Endothelial cell of umbilical vein (primary cell): ENCODE data around the gene SRSF1. TPM values are rescaled to one million over a fixed set of nuclear protein-coding genes. Genes with fewer than 3 reads are reported as not detected.
A peak's percentile ranks its signal among the peaks of the same experiment; 100 is the strongest.

ENCODE experiments used
- BruUV-seq: library from RNA; stranded (reverse); fragments of 400-500 nt; replicated peaks from 2 replicates; lab custom pipeline; 2021; lab: Mats Ljungman, UMichigan
- CTCF ChIA-PET: fragments of 300-600, 350-600 bp; sonication (Branson Sonifier 250); formaldehyde crosslinking; loops from one replicate; lab custom pipeline; 2021; ENCODE audit warnings: antibody characterized with exemption, inconsistent platforms; lab: Charles Lee
- POLR2A ChIA-PET: fragments of 300-600, 350-600 bp; sonication (Branson Sonifier 250); formaldehyde crosslinking; loops from one replicate; lab custom pipeline; 2021; ENCODE audit warnings: antibody characterized with exemption, inconsistent platforms; lab: Charles Lee
- DNase-seq: peaks from one replicate; pipeline ENCODE4 v3.0.0-alpha.2; 2011; ENCODE audit warnings: low read depth, low spot score
- FAIRE-seq: peaks from 2 replicates; lab custom pipeline; 2011; peaks lifted over from hg19 to GRCh38; lab: Jason Lieb, UNC
- H2AFZ ChIP-seq: 2 replicates; pipeline ENCODE4 v1.6.0; 2012; ENCODE audit warnings: low read depth, low read length, control low read depth, inconsistent platforms
- H3K27ac ChIP-seq: 2 replicates; pipeline ENCODE4 v1.5.1; 2011; ENCODE audit warnings: low read depth, mild to moderate bottlenecking, control low read depth, low read length, moderate library complexity; ENCODE audit not compliant: insufficient read depth
- H3K27me3 ChIP-seq, 2 experiments: 2 replicates each; pipeline versions ENCODE4 v1.6.0 to v1.6.1; 2011; ENCODE audit warnings: low read length in 2 of 2, mixed read lengths in 1 of 2; ENCODE audit not compliant: control insufficient read depth in 2 of 2, insufficient read depth in 2 of 2
- H3K36me3 ChIP-seq, 2 experiments: 2 replicates in 1 of 2; 3 replicates in 1 of 2; pipeline ENCODE4 v1.5.1; 2011; ENCODE audit warnings: low read length in 2 of 2, mild to moderate bottlenecking in 1 of 2, moderate library complexity in 1 of 2; ENCODE audit not compliant: control insufficient read depth in 2 of 2, insufficient read depth in 2 of 2; ENCODE audit errors: extremely low read depth in 1 of 2
- H3K4me1 ChIP-seq: 3 replicates; pipeline ENCODE4 v1.5.1; 2011; ENCODE audit warnings: mild to moderate bottlenecking, low read length; ENCODE audit not compliant: control insufficient read depth, insufficient read depth; ENCODE audit errors: extremely low read depth
- H3K4me2 ChIP-seq: 2 replicates; pipeline ENCODE4 v1.6.1; 2011; ENCODE audit warnings: low read length, control low read depth, mixed read lengths; ENCODE audit not compliant: insufficient read depth
- H3K4me3 ChIP-seq, 3 experiments: fragments of 200-600 bp in 1 of 3; sonication (generic), shearing (Covaris generic) in 1 of 3; replicated peaks in 1 of 3; 2 replicates each; pipeline ENCODE4 v1.5.1; 2011 to 2016; ENCODE audit warnings: control low read depth in 3 of 3, low read length in 3 of 3, mild to moderate bottlenecking in 2 of 3, inconsistent platforms in 1 of 3, low read depth in 1 of 3, moderate library complexity in 1 of 3; ENCODE audit not compliant: insufficient read depth in 1 of 3
- H3K79me2 ChIP-seq: 2 replicates; pipeline ENCODE4 v1.6.0; 2012; ENCODE audit warnings: low read length, inconsistent platforms; ENCODE audit not compliant: control insufficient read depth, insufficient read depth
- H3K9ac ChIP-seq: replicated peaks from 2 replicates; pipeline ENCODE3; 2011; ENCODE audit warnings: low read length, control low read depth; ENCODE audit not compliant: insufficient read depth; ENCODE audit errors: extremely low read depth
- H3K9me1 ChIP-seq: replicated peaks from 3 replicates; pipeline ENCODE4 v1.6.0; 2011; ENCODE audit warnings: mild to moderate bottlenecking, low read length; ENCODE audit not compliant: control insufficient read depth, insufficient read depth; ENCODE audit errors: extremely low read depth
- H3K9me3 ChIP-seq: replicated peaks from 2 replicates; pipeline ENCODE4 v1.5.1; 2012; ENCODE audit warnings: low read length, inconsistent platforms; ENCODE audit not compliant: control insufficient read depth, insufficient read depth
- H4K20me1 ChIP-seq: replicated peaks from 2 replicates; pipeline ENCODE3; 2011; ENCODE audit warnings: mild to moderate bottlenecking, low read length; ENCODE audit not compliant: control insufficient read depth, insufficient read depth; ENCODE audit errors: extremely low read depth
- EZH2 ChIP-seq: IDR thresholded peaks from 2 replicates; pipeline ENCODE4 v1.6.1; 2012; ENCODE audit warnings: borderline replicate concordance, low read depth, mild to moderate bottlenecking, moderate library complexity, low read length, inconsistent platforms; ENCODE audit not compliant: severe bottlenecking
- FOS ChIP-seq: IDR thresholded peaks from 2 replicates; pipeline ENCODE4 v1.6.1; 2011; ENCODE audit warnings: mild to moderate bottlenecking, low read length, moderate library complexity, borderline replicate concordance; ENCODE audit not compliant: insufficient read depth
- JUN ChIP-seq: IDR thresholded peaks from 2 replicates; pipeline ENCODE4 v1.6.1; 2011; ENCODE audit warnings: borderline replicate concordance, low read depth; ENCODE audit not compliant: insufficient read length, insufficient read depth
- POLR2A ChIP-seq: IDR thresholded peaks from 2 replicates; pipeline ENCODE4 v1.6.1; 2012; ENCODE audit warnings: low read depth, mild to moderate bottlenecking, control low read depth, low read length
- POLR2AphosphoS5 ChIP-seq: IDR thresholded peaks from 2 replicates; pipeline ENCODE4 v1.6.1; 2012; ENCODE audit warnings: low read depth, mild to moderate bottlenecking, control low read depth, low read length, moderate library complexity; ENCODE audit not compliant: insufficient read depth
- dilution Hi-C: fragments of 300-500 bp; cut with MboI; formaldehyde crosslinking; loops from one replicate; pipeline ENCODE4 v1.15.0; 2019; ENCODE audit warnings: low sequenced_read_pairs; ENCODE audit not compliant: extremely low pct_ligation_motif_present
- intact Hi-C: fragments of 100-400 bp; cut with micrococcal nuclease; formaldehyde crosslinking; loops from one replicate; pipeline ENCODE4 v1.10.0; 2022
- polyA plus RNA-seq, 4 experiments: library from polyadenylated mRNA; depleted of rRNA in 3 of 4; stranded (reverse) in 3 of 4; unstranded in 1 of 4; fragments of >200 nt; gene quantifications; 2 replicates each; pipeline versions ENCODE4 v1.2.1 to v1.2.3, GENCODE V29; 2011 to 2012; ENCODE audit warnings: missing spikeins in 1 of 4
- total RNA-seq: library from RNA; stranded (reverse); gene quantifications from 2 replicates; pipeline ENCODE4 v1.2.3, GENCODE V29; 2021

SRSF1 gene
- total and polyA plus RNA-seq, 2 donors (not counting 3 experiments of a cell fraction or from before 2014, with no cell fraction given) = 133 to 316 TPM

DNA sequence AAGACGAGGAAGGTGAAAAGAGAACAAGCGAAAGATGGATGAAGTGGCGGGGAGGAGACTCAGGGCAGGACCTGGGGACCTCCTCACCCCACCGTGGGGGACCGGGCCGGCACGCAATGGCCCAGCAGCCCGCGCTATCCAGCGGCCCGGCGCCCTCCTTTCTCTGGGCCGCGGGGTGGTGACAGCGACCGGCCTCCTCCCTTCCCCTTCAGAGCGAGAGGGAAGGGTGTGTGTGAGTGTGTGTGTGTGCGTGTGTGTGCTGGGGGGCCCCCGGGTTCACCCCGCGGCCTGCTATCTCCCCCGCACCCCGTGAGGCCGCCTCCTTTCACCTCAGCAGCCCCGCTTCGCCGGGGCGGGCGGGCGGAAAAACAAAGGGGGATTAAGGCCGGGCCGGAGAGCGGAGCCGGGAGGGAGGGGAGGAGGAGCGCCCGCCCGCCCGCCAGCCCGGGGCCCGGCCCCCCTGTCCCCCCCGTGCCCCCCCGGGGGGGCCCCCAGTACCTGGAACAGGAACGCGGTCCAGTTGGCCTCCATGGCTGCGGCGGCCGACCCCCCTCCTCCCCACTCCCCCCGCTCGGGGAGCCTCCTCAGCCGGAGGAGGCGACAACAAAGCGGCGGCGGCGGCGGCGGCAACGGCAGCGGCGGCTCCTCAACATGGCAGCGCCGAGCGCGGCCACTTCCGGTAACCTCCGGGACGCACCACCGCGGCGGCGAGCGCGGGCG lies 19.3 kb downstream of the SRSF1 start, which contains the start of gene VEZF1:
Gene VEZF1, minus strand, starts transcription at position 674 of the 720 bp plus-strand sequence. Its CDS starts 143 bp downstream, at position 531.
- no peaks in the 10 kb centered on the region for H4K20me1 ChIP-seq
- dilution Hi-C loops = loop anchor here (25.0 kb wide), 1 partner anchor 125 kb away; the partner anchor contains the start of gene MRPS23

DNA sequence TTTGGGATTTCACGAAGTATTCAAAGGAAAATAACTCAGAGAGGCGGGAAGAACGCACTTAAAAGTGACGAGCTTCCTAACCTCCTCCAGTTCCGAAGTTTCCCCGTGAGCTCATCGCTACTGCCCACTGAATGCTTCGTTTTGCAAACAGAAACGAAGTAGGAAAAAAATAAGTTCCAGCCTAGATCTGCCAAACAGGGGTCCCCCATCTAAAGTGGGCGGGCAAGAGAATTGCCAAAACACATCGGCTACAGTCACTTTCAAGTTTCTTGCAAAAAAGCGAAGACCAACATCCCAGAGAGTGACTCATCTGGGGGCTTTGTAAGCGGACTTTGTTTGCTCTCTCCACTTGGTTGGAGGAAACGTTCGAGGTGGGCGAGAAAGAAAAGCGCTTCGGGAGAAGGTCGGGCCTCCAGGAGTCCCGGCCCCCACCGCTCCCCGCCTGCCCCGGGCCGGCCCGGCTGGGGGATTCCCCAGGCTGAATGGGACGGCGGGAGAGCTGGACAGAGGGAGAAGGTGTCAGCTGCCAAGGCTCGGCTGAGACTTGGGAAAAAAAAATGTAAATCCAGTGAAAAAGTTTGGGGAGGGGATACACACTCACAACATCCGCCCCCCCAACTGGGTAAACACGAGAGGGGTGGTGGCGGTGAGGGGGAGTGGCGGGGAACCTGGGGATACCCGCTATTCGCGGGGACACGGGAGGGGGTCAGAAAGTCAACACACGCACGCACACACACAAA lies 20.0 kb downstream of the SRSF1 start:
- peaks cover 3 to 4% of the 10 kb centered on the region in 2 experiments for H3K36me3 ChIP-seq
- dilution Hi-C loops = loop anchor here (25.0 kb wide), 1 partner anchor 125 kb away; the partner anchor contains the start of gene MRPS23
- POLR2A ChIA-PET = interaction anchor here (0.7 to 1.4 kb wide), 5 partner anchors 21 to 112 kb away, joined by 3 to 9 read pairs (median 3); partner anchors contain the start of gene SRSF1
- no peaks in the 10 kb centered on the region for H3K27me3 ChIP-seq
- H4K20me1 ChIP-seq = no peaks in the 10 kb centered on the region
- CTCF ChIA-PET = interaction anchor here (0.6 to 3.2 kb wide), 19 partner anchors 8 to 203 kb away, joined by 3 to 46 read pairs (median 9); partner anchors contain the start of genes CUEDC1 and MRPS23
- H3K79me2 ChIP-seq = peaks cover 55% of the 10 kb centered on the region
- peak overlapping the region; percentile 92 for H3K27ac ChIP-seq
- H3K4me1 ChIP-seq = peaks cover 47% of the 10 kb centered on the region
- no peak overlapping the region for H2AFZ ChIP-seq
- FAIRE-seq (peak; percentile 82), DNase-seq (peak; percentile 88)
- H3K4me3 ChIP-seq = peak overlapping the region; percentile 81 to 89 (median 86)
- TF ChIP-seq EZH2 (no peak), JUN (peak; percentile 26), POLR2A (no peak), FOS (peak; percentile 77), POLR2AphosphoS5 (peak; percentile 41)
- intact Hi-C loops = loop anchor here (1.0 kb wide), 2 partner anchors 112 to 126 kb away; no protein-coding TSS in a partner anchor
- H3K9ac ChIP-seq = peak overlapping the region; percentile 97
- no peaks in the 10 kb centered on the region for H3K9me1 ChIP-seq
- BruUV-seq = TSS peak; percentile 79
- H3K4me2 ChIP-seq = peak overlapping the region; percentile 97
- H3K9me3 ChIP-seq = no peaks in the 10 kb centered on the region

More for the DNA sequence above, 19.3 kb downstream of the SRSF1 start, which contains the start of gene VEZF1:
- Histone ChIP-seq H3K4me3 (peak within 1 kb of the TSS; percentile 81 to 89 (median 86)), H3K9ac (peak within 1 kb of the TSS; percentile 97), H3K27me3 (no peaks in the 10 kb centered on the region), H3K79me2 (peaks cover 48% of the 10 kb centered on the region), H3K9me1 (no peaks in the 10 kb centered on the region), H2AFZ (peak within 1 kb of the TSS; percentile 55), H3K4me2 (peak within 1 kb of the TSS; percentile 97), H3K4me1 (peaks cover 47% of the 10 kb centered on the region), H3K36me3 (no peaks in the 10 kb centered on the region), H3K9me3 (no peaks in the 10 kb centered on the region), H3K27ac (peak within 1 kb of the TSS; percentile 92)
- ChIA-PET POLR2A (interaction anchor here (1.0 to 2.9 kb wide), 4 partner anchors 19 to 113 kb away, joined by 4 to 13 read pairs (median 6); partner anchors contain the start of gene SRSF1), CTCF (interaction anchor here (1.0 to 15.8 kb wide), 11 partner anchors 11 to 133 kb away, joined by 3 to 584 read pairs (median 17); partner anchors contain the start of gene MRPS23)
- peak; percentile 49 for DNase-seq
- no peak for TF ChIP-seq POLR2A
- no peak for TF ChIP-seq FOS
- FAIRE-seq = no peak
- BruUV-seq = no TSS peak
- intact Hi-C loops = loop anchor here (1.0 kb wide), 3 partner anchors 95 to 126 kb away; no protein-coding TSS in a partner anchor
